VCaP (cell line): ENCODE data around the gene SLC47A2.

ENCODE experiments used
- H3K27ac ChIP-seq: fragments of 450-650 bp; 2 replicates; pipeline ENCODE4 v1.5.1; 2017
- CTCF ChIP-seq: fragments of 450-650 bp; conservative IDR thresholded peaks from 2 replicates; pipeline ENCODE4 v1.5.1; 2017; ENCODE audit warnings: mild to moderate bottlenecking, moderate library complexity

SLC47A2 gene

DNA sequence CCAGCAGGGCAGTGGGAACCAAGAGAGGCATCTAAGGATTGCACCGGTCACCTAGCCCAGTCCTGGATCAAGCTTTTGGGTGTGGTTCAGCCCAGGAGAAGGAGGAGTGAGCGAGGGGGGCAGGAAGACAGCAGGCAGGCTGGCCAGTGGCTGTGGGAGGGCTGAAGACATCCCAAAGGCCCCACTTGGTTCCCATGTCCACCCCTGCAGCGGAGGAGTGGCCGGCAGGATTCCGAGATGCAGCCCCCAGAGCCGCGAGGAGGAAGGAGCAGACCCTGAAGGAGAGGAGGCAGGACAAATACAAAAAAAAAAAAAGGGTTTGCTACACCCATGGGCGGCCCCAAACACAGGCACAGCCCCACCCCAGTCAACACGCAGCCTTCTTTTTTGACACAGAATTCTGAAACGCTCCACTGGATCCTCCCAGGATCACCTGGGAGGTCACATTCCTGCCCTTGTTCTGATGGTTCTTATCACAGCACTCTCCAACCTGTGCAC, 1.1 kb upstream of the SLC47A2 start:
- TF ChIP-seq CTCF = no peak
- H3K27ac ChIP-seq = no peak overlapping the region

- TF ChIP-seq CTCF = no peak
Observed at GRCh38 chr17:19717031-19717360, 612 bp upstream of the SLC47A2 start.

DNA sequence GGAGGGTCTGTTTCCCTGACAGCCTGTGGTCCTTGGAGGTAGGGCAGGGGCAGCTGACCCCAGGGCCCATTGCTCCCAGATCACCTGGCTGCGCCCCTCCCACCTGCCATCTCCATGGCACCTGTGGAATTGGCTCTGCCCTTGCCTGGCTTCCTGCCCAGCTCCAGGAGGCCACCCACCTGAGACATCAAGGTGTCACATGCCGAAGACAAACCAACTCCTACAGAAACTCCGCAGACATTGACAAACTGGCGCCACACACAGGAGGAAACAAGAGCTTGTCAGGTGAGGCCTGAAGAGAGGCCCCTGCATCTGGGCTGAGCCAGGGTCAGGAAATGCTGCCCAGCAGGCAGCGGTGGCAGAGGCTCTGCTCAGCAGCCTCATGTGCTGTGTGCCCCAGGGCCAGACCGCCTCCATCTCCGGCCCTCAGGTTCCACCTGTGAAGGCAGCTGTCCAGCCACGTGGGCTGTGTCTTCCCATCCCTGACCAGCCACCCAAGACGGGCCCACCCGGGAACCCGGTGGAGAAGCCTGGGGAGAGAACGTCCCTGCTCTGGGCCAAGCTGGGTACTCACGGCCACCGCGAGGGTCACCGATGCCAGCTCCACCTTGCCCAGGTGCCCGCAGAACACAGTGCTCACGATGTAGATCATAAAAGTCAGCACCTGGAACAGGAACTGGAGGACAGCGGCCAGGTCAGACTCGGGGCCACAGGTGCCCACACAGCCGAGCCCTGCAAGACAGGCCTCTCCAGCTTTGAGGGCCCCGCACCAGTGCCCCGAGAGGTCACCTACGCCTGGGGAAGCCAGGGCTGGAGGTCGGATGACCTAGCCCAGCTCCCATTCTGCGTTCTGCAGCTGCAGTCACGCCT, 1.6 kb downstream of the SLC47A2 start:
- no peak for TF ChIP-seq CTCF
- H3K27ac ChIP-seq = no peak overlapping the region

More at GRCh38 chr17:19717031-19717360, 612 bp upstream of the SLC47A2 start:
- no peak overlapping the region for H3K27ac ChIP-seq

- TF ChIP-seq CTCF = no peak
- no peak overlapping the region for H3K27ac ChIP-seq
Observed at GRCh38 chr17:19713901-19714361, 2.5 kb downstream of the SLC47A2 start.

GRCh38 chr17:19713462-19713861, 2.9 kb downstream of the SLC47A2 start:
- TF ChIP-seq CTCF = no peak; the same call in 1 of the 2 replicates
- H3K27ac ChIP-seq = no peak overlapping the region

DNA sequence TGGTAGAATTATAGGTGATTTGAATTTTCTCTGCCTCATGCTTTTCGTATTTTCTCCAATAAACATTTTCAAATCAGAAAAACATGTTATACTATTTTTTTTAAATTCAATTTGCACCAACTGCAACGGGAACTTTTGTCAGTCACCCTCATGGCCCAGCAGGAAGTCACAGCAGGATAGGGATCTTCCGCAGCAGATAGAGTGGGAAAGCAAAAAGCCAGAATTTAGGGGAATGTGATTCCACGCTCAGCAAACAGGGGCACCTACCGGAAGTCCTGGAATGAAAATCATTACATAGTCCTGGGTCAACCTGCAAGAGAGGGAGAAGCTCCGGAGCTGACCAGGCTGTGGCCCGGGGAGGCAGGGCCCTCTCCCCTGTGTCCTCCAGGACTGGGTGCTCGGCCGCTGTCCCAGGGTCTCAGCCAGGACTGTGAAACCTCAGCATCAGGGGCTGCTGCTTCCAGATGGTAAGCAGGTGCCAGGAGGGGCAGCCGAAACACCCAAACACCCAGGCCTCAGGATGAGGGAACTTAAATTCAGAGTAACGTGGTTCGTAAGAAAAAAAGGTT, 3.9 kb downstream of the SLC47A2 start:
- TF ChIP-seq CTCF = no peak
- no peak overlapping the region for H3K27ac ChIP-seq

GRCh38 chr17:19709841-19710240, 6.5 kb downstream of the SLC47A2 start:
- no peak overlapping the region for H3K27ac ChIP-seq
- no peak for TF ChIP-seq CTCF
